ENCODE data around the gene TSSC4. TPM values are rescaled to one million over a fixed set of nuclear protein-coding genes. Genes with fewer than 3 reads are reported as not detected.

TSSC4 gene
- total RNA-seq, 1 donor from 2014 or later, result 37.6 TPM

DNA sequence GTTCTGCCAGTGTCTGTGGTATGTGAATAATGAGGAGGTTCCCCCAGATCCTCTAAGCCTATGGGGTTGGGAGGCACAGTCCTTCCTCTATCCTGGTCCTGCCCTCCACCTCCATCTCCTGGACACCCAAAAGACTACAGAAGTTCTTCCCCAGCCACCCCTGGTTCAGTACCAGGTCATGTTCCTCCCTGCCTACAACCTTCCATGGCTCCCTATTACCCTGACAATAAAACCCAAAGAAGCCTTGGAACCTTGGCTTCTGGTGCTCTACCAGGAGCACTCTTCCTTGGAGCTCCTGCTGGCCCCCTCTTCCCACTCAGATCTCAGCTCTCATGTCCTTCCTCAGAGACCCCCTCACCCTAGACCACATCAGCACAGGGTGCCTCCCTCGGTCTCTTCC lies 30.8 kb downstream of the TSSC4 start:
- Histone ChIP-seq H3K36me3 (no peaks in the 10 kb centered on the region), H3K9me3 (no peaks in the 10 kb centered on the region), H3K27me3 (no peaks in the 10 kb centered on the region), H3K4me3 (no peak overlapping the region), H3K4me1 (no peaks in the 10 kb centered on the region), H3K27ac (no peak overlapping the region)
- TF ChIP-seq POLR2A (IDR thresholded peaks at IDR 0.05), result no peak
- TF ChIP-seq, protein P1, sequence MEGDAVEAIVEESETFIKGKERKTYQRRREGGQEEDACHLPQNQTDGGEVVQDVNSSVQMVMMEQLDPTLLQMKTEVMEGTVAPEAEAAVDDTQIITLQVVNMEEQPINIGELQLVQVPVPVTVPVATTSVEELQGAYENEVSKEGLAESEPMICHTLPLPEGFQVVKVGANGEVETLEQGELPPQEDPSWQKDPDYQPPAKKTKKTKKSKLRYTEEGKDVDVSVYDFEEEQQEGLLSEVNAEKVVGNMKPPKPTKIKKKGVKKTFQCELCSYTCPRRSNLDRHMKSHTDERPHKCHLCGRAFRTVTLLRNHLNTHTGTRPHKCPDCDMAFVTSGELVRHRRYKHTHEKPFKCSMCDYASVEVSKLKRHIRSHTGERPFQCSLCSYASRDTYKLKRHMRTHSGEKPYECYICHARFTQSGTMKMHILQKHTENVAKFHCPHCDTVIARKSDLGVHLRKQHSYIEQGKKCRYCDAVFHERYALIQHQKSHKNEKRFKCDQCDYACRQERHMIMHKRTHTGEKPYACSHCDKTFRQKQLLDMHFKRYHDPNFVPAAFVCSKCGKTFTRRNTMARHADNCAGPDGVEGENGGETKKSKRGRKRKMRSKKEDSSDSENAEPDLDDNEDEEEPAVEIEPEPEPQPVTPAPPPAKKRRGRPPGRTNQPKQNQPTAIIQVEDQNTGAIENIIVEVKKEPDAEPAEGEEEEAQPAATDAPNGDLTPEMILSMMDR (IDR thresholded peaks at IDR 0.05), result no peak
- TF ChIP-seq POLR2AphosphoS5 (IDR thresholded peaks at IDR 0.05; ENCODE audit: insufficient read depth in 1 of 2, low read depth in 1 of 2), result no peak
- DNase-seq (ENCODE audit: extremely low spot score in 2 of 2), result no peak
- intact Hi-C loops (cut with DNase I), result no loop called here

DNA sequence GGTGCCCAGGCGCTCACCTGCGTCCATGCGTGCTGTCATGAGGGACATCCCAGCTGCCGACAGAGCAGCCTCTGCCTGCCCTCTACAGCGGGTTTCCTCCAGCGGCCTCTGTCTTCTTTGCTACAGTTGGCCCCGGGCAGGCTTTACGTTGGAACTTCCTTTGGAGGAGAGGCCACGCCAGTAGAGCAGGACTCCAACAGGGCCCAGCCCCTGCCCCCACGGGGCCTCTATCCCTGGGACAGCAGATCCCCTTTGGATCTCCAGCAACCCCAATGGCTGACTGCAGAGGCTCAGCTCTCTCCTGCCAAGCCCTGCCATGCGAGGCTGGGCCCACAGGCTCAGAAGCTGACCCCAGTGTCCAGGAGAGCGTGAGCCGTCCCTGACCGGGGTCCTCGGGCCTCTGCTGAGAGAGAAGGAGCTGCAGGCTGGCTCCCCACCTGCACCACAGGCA lies 31.6 kb downstream of the TSSC4 start:
- no peak overlapping the region for H3K4me3 ChIP-seq
- no peak for TF ChIP-seq POLR2A (IDR thresholded peaks at IDR 0.05)
- TF ChIP-seq, protein P1 (IDR thresholded peaks at IDR 0.05), result no peak
- TF ChIP-seq POLR2AphosphoS5 (IDR thresholded peaks at IDR 0.05; ENCODE audit: insufficient read depth in 1 of 2, low read depth in 1 of 2), result no peak
- no peaks in the 10 kb centered on the region for H3K27me3 ChIP-seq
- H3K4me1 ChIP-seq, result no peaks in the 10 kb centered on the region
- intact Hi-C loops (cut with DNase I), result no loop called here
- no peaks in the 10 kb centered on the region for H3K9me3 ChIP-seq
- H3K27ac ChIP-seq, result no peak overlapping the region
- DNase-seq (ENCODE audit: extremely low spot score in 2 of 2), result no peak
- H3K36me3 ChIP-seq, result no peaks in the 10 kb centered on the region

DNA sequence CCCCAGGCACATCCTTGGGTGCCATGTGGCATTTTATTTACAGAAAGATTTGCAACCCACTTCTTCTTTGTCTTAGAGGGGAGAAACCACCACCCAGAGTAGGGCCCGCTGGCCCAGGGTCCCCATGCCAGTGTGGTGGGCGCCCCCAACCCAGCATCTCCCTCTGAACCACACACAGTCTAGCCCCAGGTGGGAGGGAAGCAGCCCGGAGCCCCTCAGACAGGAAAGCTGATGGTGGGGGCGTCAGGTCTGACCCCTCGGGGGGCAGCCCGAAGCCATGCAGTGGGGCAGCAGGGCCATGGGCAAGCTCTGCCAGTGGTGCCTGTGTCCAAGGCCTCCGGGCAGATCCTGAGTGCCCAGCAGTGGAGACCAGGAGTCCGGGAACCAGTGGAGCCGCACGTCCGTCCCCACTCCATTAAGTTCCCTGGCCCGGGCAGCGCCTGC lies 32.1 kb downstream of the TSSC4 start:
- intact Hi-C loops (cut with DNase I), result no loop called here
- H3K4me1 ChIP-seq, result no peaks in the 10 kb centered on the region
- no peaks in the 10 kb centered on the region for H3K9me3 ChIP-seq
- H3K27me3 ChIP-seq, result no peaks in the 10 kb centered on the region
- no peak for DNase-seq (ENCODE audit: extremely low spot score in 2 of 2)
- H3K36me3 ChIP-seq, result no peaks in the 10 kb centered on the region
- no peak overlapping the region for H3K4me3 ChIP-seq
- H3K27ac ChIP-seq, result no peak overlapping the region
- TF ChIP-seq POLR2A (IDR thresholded peaks at IDR 0.05) (no peak), POLR2AphosphoS5 (IDR thresholded peaks at IDR 0.05; ENCODE audit: insufficient read depth in 1 of 2, low read depth in 1 of 2) (no peak)
- TF ChIP-seq, protein P1 (IDR thresholded peaks at IDR 0.05), result no peak

DNA sequence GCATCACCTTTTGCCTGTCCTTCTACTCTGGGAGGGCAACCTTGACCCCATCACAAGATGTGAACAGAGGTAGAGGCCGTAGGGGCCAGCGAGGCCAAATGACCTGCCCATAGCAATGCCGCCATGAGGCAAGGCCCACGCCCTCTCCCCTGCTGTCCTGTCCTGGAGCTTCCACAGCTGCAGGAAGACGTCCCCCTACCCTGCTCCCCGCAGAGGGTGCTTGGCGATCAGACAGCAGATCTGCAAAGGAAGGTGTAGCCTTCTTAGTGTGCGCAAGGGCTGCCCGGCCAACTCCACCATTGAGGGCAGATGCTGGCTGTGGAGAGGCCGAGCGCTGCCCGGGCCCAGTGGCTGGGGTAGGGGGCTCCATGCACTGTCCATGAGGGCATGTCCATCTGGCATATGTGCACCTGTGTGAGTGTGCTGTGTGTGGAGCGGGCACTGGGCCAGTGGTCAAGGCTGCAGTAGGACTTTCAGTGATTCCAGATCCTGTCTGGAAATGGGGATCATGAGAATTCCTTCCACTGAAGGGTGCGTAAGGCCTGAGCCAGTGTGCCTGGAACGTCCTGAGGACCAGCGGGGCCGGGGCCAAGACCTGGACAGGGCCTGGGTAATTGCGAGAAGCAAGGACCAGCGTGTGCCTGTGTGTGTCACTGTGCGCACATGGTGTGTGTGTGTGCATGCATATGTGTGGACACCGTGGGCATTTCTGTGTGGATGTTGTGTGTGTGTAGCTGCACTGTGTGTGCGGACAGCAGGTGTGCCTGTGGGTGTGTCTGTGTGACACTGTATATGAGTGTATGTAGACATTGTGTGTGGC lies 32.8 kb downstream of the TSSC4 start:
- Histone ChIP-seq H3K4me3 (no peak overlapping the region), H3K4me1 (no peaks in the 10 kb centered on the region), H3K27me3 (no peaks in the 10 kb centered on the region), H3K9me3 (no peaks in the 10 kb centered on the region), H3K27ac (no peak overlapping the region), H3K36me3 (no peaks in the 10 kb centered on the region)
- intact Hi-C loops (cut with DNase I), result no loop called here
- DNase-seq (ENCODE audit: extremely low spot score in 2 of 2), result no peak
- TF ChIP-seq POLR2A (IDR thresholded peaks at IDR 0.05) (no peak), POLR2AphosphoS5 (IDR thresholded peaks at IDR 0.05; ENCODE audit: insufficient read depth in 1 of 2, low read depth in 1 of 2) (no peak)
- TF ChIP-seq, protein P1 (IDR thresholded peaks at IDR 0.05), result no peak

DNA sequence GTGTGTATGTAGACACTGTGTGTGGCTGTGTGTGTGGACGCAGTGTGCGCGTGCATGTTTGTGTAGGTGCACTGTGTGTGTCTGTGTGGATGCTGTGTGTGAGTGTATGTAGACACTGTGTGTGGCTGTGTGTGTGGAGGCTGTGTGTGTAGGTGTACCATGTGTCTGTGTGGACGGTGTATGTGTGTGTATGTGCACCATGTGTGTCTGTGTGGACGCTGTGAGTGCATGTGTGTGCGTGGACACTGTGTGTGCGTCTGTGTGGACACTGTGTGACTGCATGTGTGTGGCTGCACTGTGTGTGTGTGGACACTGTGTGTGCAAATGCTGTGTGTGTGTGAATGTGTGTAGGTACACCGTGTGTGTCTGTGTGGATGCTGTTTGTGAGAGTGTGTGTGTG lies 33.5 kb downstream of the TSSC4 start:
- no peaks in the 10 kb centered on the region for H3K27me3 ChIP-seq
- no peak for DNase-seq (ENCODE audit: extremely low spot score in 2 of 2)
- no peak overlapping the region for H3K27ac ChIP-seq
- H3K4me1 ChIP-seq, result no peaks in the 10 kb centered on the region
- H3K4me3 ChIP-seq, result no peak overlapping the region
- intact Hi-C loops (cut with DNase I), result no loop called here
- TF ChIP-seq, protein P1 (IDR thresholded peaks at IDR 0.05), result no peak
- TF ChIP-seq POLR2A (IDR thresholded peaks at IDR 0.05) (no peak), POLR2AphosphoS5 (IDR thresholded peaks at IDR 0.05; ENCODE audit: insufficient read depth in 1 of 2, low read depth in 1 of 2) (no peak)
- no peaks in the 10 kb centered on the region for H3K9me3 ChIP-seq
- no peaks in the 10 kb centered on the region for H3K36me3 ChIP-seq
